WERI-Rb-1 (cell line): ENCODE results near the gene IL1R1.

Experiments used
- DNase-seq: peaks from one replicate; pipeline ENCODE4 v3.0.0-alpha.2; 2020
- H3K27ac ChIP-seq: fragments of 250-450 bp; sonication (Bioruptor Pico); 2 replicates; pipeline ENCODE4 v1.5.1; 2020; ENCODE audit warnings: mild to moderate bottlenecking, moderate library complexity
- H3K27me3 ChIP-seq: fragments of 250-450 bp; sonication (Bioruptor Pico); 2 replicates; pipeline ENCODE4 v1.5.1; 2021; ENCODE audit warnings: mild to moderate bottlenecking, low read depth, moderate library complexity; ENCODE audit not compliant: insufficient read depth, severe bottlenecking
- H3K36me3 ChIP-seq: fragments of 250-450 bp; sonication (Bioruptor Pico); 2 replicates; pipeline ENCODE4 v1.5.1; 2020; ENCODE audit warnings: mild to moderate bottlenecking, moderate library complexity
- H3K4me3 ChIP-seq: 2 replicates; pipeline ENCODE4 v1.5.1; 2011; ENCODE audit warnings: low read depth, mild to moderate bottlenecking, control low read depth, low read length
- H3K9me3 ChIP-seq: fragments of 250-450 bp; sonication (Bioruptor Pico); 2 replicates; pipeline ENCODE4 v1.5.1; 2021; ENCODE audit warnings: mild to moderate bottlenecking, moderate library complexity; ENCODE audit not compliant: severe bottlenecking
- CTCF ChIP-seq: IDR thresholded peaks from 2 replicates; pipeline ENCODE4 v1.5.1; 2011; ENCODE audit warnings: low read depth, mild to moderate bottlenecking, control low read depth, inconsistent platforms, low read length

Gene IL1R1

GRCh38 chr2:102181919-102182635, 39.5 kb downstream of the IL1R1 start:
- H3K27me3 ChIP-seq: peaks cover 75% of the 10 kb centered on the region

GRCh38 chr2:102184018-102184417, 41.5 kb downstream of the IL1R1 start:
- Histone ChIP-seq H3K36me3 (no peaks in the 10 kb centered on the region), H3K27me3 (peaks cover 77% of the 10 kb centered on the region), H3K4me3 (no peak overlapping the region), H3K27ac (no peak overlapping the region), H3K9me3 (no peaks in the 10 kb centered on the region)
- no peak for DNase-seq
- TF ChIP-seq CTCF: no peak

More at GRCh38 chr2:102181919-102182635, 39.5 kb downstream of the IL1R1 start:
- H3K4me3 ChIP-seq: no peak overlapping the region
- H3K36me3 ChIP-seq: no peaks in the 10 kb centered on the region
- TF ChIP-seq CTCF: no peak
- H3K9me3 ChIP-seq: no peaks in the 10 kb centered on the region
- no peak overlapping the region for H3K27ac ChIP-seq
- DNase-seq: no peak

GRCh38 chr2:102184568-102184967, 42.0 kb downstream of the IL1R1 start:
- peaks cover 79% of the 10 kb centered on the region for H3K27me3 ChIP-seq
- H3K27ac ChIP-seq: no peak overlapping the region
- no peaks in the 10 kb centered on the region for H3K36me3 ChIP-seq
- no peak overlapping the region for H3K4me3 ChIP-seq
- DNase-seq: no peak
- H3K9me3 ChIP-seq: no peaks in the 10 kb centered on the region
- no peak for TF ChIP-seq CTCF

GRCh38 chr2:102185347-102185746, 42.8 kb downstream of the IL1R1 start:
- Histone ChIP-seq H3K9me3 (no peaks in the 10 kb centered on the region), H3K36me3 (no peaks in the 10 kb centered on the region), H3K27ac (no peak overlapping the region), H3K27me3 (peaks cover 80% of the 10 kb centered on the region), H3K4me3 (no peak overlapping the region)
- DNase-seq: no peak
- 0 out of 2 replicates have a peak, but pooled peaks have one; percentile 1 for TF ChIP-seq CTCF

- Histone ChIP-seq H3K4me3 (no peak within 1 kb of the TSS), H3K9me3 (no peaks in the 10 kb centered on the region), H3K36me3 (no peaks in the 10 kb centered on the region), H3K27me3 (peaks cover 84% of the 10 kb centered on the region), H3K27ac (no peak within 1 kb of the TSS)
- TF ChIP-seq CTCF: no peak
- no peak for DNase-seq
Measured at GRCh38 chr2:102186791-102187495, 44.4 kb downstream of the IL1R1 start, which contains the start of gene IL1RL2. Gene IL1RL2 (plus strand): TSS chr2:102187023. CDS start chr2:102187868, 845 bp downstream.
